ENCODE data around the gene C19orf25. TPM values are rescaled to one million over a fixed set of nuclear protein-coding genes. Genes with fewer than 3 reads are reported as not detected.

The C19orf25 gene
- total and polyA plus RNA-seq, 9 of the 15 experiments (the other 6 are each of a cell fraction or from before 2014, with no cell fraction given), result 0.79 to 96.0 (median 36.1) TPM

DNA sequence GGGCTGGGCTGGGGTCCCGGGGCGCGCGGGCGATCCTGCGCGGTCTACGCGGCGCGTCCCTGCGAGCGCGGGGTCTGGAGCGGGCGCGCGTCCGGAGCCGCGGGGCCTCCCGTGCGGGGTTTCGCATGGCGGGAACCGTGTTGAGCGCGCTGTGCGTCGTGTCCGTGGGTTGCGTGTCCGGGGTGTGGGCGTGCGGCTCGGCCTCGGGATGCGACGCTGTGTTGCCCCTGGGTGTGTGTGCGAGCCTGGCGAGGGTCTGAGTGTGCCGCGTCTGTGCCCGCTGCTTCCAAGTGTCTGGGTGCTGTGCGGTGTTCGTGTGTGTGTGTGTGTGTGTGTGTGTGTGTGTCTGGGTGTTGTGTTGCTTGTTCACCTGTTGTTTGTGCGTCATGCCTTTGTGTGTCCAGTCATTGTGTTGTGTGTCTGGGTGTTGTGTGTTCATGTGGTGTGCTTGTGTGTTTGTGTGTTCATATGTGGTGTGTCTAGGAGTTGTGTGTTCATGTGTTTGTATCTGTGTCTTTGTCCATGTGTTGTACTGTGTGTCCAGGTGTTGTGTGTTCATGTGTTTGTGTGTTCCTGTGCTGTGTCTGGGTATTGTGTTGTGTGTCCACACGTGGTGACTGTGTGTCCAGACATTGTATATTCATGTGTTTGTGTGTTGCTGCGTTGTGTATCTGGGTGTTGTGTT lies 45.4 kb upstream of the C19orf25 start (continued):
- TF ChIP-seq GTF3C2 (IDR thresholded peaks at IDR 0.05; ENCODE audit: borderline replicate concordance, extremely low read depth, insufficient read length) (no peak), CBX8 (IDR thresholded peaks at IDR 0.05; ENCODE audit: borderline replicate concordance, extremely low read depth, low read depth, low read length, poor library complexity, severe bottlenecking) (no peak), ARNT (IDR thresholded peaks at IDR 0.05) (peak in 1 of 2 experiments; percentile 80; a peak in 1 of 4 replicates), SP2 (IDR thresholded peaks at IDR 0.05; ENCODE audit: extremely low read depth, low read depth, low read length, poor library complexity, severe bottlenecking) (no peak), STAT5A (IDR thresholded peaks at IDR 0.05; ENCODE audit: borderline replicate concordance, low read length) (no peak), BCL6 (CRISPR knock-in tag; IDR thresholded peaks at IDR 0.05) (no peak), BCOR (IDR thresholded peaks at IDR 0.05) (peak; percentile 81), ZSCAN29 (IDR thresholded peaks at IDR 0.05) (no peak), ZFPM2 (CRISPR knock-in tag; IDR thresholded peaks at IDR 0.05) (no peak), NCOA6 (IDR thresholded peaks at IDR 0.05) (no peak), TCF7 (IDR thresholded peaks at IDR 0.05; ENCODE audit: borderline replicate concordance) (no peak), ZNF77 (CRISPR knock-in tag; IDR thresholded peaks at IDR 0.05) (no peak)
- TF ChIP-seq, protein P1, sequence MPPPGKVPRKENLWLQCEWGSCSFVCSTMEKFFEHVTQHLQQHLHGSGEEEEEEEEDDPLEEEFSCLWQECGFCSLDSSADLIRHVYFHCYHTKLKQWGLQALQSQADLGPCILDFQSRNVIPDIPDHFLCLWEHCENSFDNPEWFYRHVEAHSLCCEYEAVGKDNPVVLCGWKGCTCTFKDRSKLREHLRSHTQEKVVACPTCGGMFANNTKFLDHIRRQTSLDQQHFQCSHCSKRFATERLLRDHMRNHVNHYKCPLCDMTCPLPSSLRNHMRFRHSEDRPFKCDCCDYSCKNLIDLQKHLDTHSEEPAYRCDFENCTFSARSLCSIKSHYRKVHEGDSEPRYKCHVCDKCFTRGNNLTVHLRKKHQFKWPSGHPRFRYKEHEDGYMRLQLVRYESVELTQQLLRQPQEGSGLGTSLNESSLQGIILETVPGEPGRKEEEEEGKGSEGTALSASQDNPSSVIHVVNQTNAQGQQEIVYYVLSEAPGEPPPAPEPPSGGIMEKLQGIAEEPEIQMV (tag; conservative IDR thresholded peaks at IDR 0.05; ENCODE audit: low read depth), result no peak
- TF ChIP-seq, protein P2, sequence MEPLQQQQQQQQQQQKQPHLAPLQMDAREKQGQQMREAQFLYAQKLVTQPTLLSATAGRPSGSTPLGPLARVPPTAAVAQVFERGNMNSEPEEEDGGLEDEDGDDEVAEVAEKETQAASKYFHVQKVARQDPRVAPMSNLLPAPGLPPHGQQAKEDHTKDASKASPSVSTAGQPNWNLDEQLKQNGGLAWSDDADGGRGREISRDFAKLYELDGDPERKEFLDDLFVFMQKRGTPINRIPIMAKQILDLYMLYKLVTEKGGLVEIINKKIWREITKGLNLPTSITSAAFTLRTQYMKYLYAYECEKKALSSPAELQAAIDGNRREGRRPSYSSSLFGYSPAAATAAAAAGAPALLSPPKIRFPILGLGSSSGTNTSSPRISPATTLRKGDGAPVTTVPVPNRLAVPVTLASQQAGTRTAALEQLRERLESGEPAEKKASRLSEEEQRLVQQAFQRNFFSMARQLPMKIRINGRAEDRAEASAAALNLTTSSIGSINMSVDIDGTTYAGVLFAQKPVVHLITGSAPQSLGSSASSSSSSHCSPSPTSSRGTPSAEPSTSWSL (CRISPR knock-in tag; IDR thresholded peaks at IDR 0.05; ENCODE audit: borderline replicate concordance), result no peak
- TF ChIP-seq, protein P3, sequence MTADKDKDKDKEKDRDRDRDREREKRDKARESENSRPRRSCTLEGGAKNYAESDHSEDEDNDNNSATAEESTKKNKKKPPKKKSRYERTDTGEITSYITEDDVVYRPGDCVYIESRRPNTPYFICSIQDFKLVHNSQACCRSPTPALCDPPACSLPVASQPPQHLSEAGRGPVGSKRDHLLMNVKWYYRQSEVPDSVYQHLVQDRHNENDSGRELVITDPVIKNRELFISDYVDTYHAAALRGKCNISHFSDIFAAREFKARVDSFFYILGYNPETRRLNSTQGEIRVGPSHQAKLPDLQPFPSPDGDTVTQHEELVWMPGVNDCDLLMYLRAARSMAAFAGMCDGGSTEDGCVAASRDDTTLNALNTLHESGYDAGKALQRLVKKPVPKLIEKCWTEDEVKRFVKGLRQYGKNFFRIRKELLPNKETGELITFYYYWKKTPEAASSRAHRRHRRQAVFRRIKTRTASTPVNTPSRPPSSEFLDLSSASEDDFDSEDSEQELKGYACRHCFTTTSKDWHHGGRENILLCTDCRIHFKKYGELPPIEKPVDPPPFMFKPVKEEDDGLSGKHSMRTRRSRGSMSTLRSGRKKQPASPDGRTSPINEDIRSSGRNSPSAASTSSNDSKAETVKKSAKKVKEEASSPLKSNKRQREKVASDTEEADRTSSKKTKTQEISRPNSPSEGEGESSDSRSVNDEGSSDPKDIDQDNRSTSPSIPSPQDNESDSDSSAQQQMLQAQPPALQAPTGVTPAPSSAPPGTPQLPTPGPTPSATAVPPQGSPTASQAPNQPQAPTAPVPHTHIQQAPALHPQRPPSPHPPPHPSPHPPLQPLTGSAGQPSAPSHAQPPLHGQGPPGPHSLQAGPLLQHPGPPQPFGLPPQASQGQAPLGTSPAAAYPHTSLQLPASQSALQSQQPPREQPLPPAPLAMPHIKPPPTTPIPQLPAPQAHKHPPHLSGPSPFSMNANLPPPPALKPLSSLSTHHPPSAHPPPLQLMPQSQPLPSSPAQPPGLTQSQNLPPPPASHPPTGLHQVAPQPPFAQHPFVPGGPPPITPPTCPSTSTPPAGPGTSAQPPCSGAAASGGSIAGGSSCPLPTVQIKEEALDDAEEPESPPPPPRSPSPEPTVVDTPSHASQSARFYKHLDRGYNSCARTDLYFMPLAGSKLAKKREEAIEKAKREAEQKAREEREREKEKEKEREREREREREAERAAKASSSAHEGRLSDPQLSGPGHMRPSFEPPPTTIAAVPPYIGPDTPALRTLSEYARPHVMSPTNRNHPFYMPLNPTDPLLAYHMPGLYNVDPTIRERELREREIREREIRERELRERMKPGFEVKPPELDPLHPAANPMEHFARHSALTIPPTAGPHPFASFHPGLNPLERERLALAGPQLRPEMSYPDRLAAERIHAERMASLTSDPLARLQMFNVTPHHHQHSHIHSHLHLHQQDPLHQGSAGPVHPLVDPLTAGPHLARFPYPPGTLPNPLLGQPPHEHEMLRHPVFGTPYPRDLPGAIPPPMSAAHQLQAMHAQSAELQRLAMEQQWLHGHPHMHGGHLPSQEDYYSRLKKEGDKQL (CRISPR knock-in tag; IDR thresholded peaks at IDR 0.05; ENCODE audit: borderline replicate concordance), result no peak

All from K562 (cell line).